Activated CD8-positive, alpha-beta memory T cell treated with anti-CD3 and anti-CD28 coated beads for 4 hours (primary cell): ENCODE data around the gene NXPE1.

ENCODE experiments used
- DNase-seq, 2 donors: peaks; one replicate each; pipeline ENCODE4 v3.0.0-alpha.2; 2020; ENCODE audit warnings: low read depth in 2 of 2

NXPE1 gene

DNA sequence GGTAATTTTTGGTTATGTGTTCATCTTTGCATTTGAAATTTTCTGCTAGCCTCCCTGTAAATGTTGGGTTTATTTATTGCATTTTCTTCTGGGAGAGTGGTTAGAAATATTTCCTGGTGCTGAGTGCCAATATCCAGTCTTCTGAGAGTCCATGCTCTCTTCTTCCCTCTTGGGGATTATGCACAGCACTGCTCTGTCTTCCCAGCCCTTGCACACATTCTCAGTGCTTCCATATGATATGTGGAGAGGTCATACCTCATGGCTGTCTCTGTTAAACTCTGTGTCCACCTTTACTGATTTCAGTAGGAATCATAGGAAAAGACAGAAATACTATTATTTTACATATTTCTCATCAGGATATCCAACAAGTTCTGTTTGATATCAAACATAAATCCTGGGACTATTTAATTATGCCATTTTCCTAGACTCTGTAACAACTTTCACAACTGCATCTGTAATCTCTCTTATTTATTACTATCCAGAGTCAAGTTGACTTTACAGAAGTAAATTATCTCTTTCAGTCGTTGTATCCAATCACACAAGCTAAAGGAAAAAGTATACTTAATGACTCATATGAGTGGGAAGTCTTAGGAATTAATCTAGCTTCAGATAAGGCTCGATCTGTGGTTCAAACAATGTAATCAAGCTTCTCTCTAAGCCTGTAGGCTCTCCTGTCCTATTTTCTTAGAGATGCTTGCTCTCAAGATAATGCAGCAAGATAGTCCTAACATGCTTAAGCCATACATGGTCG lies 2.7 kb upstream of the NXPE1 start:
- no peak for DNase-seq

DNA sequence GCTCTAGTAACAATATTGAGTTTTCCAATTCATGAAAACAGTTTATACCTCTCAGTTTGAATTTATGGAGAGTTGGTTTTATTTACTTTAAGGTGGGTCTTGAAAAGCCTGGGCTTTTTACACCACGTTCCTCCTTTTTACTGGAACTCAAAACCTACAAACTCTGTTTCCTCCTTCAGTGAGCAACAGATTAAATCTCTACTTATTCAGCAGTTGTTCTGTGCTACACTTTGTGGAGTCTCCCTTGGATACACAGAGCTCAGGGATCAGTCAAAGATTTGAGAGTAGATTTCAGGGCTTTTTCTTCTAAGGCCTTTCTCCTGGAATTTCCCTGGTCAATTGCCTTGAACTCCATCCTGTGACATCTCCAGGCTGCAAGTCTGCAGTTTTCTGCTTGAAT lies 3.5 kb downstream of the NXPE1 start:
- DNase-seq, result no peak

DNA sequence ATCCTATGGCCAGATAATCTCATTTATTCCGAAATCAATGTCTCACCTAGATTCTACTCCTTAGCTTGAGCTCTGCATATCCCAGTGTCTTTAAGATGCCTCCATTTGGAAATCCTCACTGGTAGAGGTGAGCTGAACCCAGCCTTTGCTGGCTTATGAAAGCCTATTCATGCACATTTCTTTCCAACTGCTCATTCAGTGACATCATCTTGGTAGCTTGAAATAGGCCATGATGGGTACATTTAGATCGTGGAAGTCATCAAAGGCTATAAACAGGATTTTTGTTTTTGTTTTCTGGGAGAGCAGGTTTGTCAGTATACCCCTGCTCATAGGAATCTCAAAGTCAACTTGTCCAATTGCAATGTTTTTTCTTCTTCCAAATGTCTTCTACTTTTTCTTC lies 6.0 kb downstream of the NXPE1 start:
- no peak for DNase-seq

DNA sequence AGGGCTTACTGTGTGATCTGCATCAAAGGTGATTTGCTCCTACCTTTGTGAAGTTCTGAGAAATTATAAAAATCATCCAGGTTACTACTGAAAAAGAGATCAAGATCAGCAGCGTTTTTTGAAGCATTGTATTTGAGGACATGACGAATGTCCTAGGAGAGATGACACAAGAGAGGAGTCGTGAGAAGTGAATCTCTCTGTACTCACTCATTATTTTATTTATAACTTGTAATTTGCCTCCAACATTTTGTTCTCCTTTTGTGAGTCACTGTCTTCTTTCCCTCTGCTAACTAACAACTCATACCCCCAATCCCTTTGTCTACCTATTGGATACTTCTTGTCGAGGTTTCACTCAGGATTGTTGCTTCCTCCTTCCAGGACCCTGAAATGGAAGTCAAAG lies 8.6 kb downstream of the NXPE1 start:
- no peak for DNase-seq

DNA sequence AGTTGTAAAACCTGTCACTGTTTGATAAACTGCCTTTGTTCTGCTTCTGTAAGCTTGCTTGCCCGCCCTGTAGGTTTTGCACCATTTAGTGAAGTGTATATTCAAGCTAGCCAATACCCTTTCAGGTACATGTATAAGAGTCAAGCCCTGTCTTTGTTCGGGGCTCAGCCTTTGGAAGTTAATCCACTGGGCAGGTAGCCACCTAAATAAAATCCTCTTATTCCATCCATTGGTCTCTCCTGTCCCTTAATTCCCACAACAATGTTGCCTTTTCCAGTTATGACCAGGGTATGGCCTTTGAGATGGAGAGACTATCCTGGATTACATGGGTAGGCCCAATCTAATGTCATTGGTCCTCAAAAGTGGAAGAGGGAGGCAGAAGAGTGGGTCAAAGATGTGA lies 34.0 kb downstream of the NXPE1 start:
- DNase-seq, result no peak

GRCh38 chr11:114524122-114524521 lies 35.6 kb downstream of the NXPE1 start:
- no peak for DNase-seq

GRCh38 chr11:114522818-114523217 lies 36.9 kb downstream of the NXPE1 start:
- DNase-seq, result no peak

DNA sequence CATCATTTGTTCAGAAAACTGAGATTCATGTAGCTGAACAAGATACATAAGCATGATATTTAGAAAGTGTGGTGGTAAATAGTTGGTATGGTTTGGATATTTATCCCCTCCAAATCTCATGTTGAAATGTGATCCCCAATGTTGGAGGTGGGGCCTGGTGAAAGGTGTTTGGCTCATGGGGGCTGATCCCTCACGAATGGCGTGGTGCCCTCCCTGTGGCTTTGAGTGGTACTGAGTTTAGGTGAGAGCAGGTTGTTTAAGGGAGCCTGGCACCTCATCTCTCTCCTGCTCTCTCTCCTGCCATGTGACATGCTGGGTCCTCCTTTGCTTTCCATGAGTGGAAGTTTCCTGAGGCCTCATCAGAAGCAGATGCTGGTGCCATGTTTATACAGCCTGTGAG lies 48.1 kb downstream of the NXPE1 start:
- DNase-seq, result no peak

DNA sequence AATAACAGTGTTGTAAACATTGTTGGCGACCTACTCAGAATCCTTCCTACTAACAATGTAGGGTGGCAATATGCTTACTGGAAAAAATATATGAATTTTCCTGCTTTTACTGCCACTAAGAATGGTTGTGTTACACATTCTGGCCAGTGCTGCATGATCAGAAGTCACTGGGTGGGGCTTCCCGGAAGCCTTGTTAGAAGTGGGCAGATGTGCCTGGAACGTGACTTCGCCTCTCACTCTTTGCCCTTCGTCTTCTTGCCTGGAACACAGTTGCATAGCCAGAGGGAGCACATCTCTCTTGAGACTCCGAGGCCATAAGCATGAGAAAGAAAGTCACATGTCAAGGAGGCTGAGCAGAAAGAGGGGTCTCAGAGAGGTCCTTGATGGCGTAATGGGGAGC lies 48.6 kb downstream of the NXPE1 start:
- no peak for DNase-seq

GRCh38 chr11:114501901-114502300 lies 57.8 kb downstream of the NXPE1 start:
- no peak for DNase-seq

GRCh38 chr11:114499756-114500155 lies 59.9 kb downstream of the NXPE1 start:
- DNase-seq, result no peak

DNA sequence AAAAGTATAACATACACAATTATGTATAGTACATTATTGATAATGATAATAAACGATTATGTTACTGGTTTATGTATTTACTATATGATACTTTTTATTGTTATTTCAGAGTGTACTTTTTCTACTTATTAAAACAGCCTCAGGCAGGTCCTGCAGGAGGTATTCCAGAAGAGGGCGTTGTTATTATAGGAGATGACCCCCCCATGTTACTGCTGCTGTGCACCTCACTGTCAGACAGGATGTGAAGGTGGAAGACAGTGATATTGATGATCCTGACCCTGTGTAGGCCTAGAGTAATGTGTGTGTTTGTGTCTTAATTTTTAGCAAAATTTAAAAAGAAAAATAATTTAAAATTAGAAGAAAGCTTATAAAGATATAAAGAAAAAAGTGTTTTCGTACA lies 62.8 kb downstream of the NXPE1 start:
- no peak for DNase-seq

DNA sequence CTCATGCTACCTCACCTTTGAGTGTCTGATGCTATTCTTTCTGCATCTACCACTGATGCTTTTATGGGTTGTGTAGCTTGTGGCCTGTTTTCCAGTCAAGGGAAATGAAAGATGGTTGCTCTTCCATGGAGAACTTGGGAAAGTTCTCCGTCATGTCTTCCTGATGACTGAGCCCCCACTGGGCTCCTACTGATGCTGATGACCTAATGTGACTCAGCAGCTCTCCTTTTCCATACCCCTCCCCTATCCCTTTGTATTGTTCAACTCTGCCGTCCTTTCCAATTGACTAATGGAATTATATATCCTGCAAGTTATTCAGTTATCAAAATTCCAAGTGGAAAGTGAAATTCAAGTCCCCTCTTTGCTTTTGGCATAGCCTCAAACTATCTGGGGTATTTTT lies 75.8 kb downstream of the NXPE1 start:
- DNase-seq, result no peak

GRCh38 chr11:114482114-114482513 lies 77.6 kb downstream of the NXPE1 start:
- DNase-seq, result no peak

DNA sequence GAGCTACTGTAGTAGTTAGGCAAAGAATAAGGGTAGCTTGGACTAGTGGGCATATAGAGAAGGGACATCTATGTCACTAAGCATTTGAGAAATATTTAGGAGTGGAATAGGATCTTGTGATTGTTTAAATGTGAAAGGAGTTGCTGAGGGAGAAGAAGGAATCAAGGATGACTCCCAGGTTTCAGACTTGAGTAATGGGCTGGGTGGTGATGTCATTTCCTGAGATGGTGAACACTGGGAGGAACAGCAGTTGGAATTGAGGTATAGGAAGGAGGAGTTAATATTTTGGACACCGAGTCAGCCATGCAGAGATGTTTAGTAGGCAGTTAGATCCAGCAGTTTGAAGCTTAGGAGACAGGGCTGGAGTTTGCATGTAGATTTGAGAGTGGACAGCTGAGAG lies 80.3 kb downstream of the NXPE1 start:
- no peak for DNase-seq

- DNase-seq, result no peak
Observed at GRCh38 chr11:114478768-114479167, 80.9 kb downstream of the NXPE1 start.

DNA sequence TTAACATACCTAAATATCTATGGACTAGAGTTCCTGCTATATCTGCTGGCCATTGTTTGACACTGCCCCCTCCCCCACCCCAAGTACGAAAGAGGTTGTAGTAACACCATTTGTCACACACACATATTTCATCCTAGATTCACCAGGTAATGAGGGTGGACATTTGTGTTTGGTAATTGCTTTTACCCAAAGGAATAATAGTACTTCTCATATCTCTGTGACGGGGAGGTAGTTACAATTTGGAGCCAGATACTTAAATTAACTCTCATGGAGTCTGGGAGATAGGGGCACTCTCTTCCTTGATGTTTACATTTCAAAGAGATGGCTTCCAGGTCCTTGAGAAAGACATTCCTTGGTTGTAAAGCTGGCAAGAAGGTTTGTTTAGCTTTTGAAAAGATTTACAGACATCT lies 81.7 kb downstream of the NXPE1 start:
- DNase-seq, result no peak

- DNase-seq, result no peak
Observed at GRCh38 chr11:114472661-114473060, 87.0 kb downstream of the NXPE1 start.
